GM13976 (cell line): Measurements from ENCODE around the gene ZNF490.
"Not testable (repeated sequence)": the region's sequence is repeated elsewhere in the genome, so short reads cannot be mapped to it uniquely, and the experiment has no call there.

Experiments
- DNase-seq: peaks from one replicate; pipeline ENCODE4 v3.0.0; 2012; ENCODE audit warnings: low spot score
- in situ Hi-C: fragments of 300-500 bp; cut with MboI; formaldehyde crosslinking; loops from one replicate; pipeline ENCODE4 v1.12.0; 2022; ENCODE audit warnings: low sequenced_read_pairs, mixed read lengths, inconsistent platforms; ENCODE audit not compliant: unreplicated experiment
- TF ChIP-seq, protein P1 (sequence below): IDR thresholded peaks from 2 replicates; pipeline ENCODE4 v1.5.1; 2012; ENCODE audit warnings: borderline replicate concordance, mild to moderate bottlenecking; ENCODE audit not compliant: insufficient read depth; ENCODE audit errors: extremely low read depth, missing control alignments, control extremely low read depth

ZNF490 gene

GRCh38 chr19:12648088-12648487 is 37.5 kb upstream of the ZNF490 start:
- peak; percentile 28 for DNase-seq
- in situ Hi-C loops = no loop called here
- TF ChIP-seq, protein P1, sequence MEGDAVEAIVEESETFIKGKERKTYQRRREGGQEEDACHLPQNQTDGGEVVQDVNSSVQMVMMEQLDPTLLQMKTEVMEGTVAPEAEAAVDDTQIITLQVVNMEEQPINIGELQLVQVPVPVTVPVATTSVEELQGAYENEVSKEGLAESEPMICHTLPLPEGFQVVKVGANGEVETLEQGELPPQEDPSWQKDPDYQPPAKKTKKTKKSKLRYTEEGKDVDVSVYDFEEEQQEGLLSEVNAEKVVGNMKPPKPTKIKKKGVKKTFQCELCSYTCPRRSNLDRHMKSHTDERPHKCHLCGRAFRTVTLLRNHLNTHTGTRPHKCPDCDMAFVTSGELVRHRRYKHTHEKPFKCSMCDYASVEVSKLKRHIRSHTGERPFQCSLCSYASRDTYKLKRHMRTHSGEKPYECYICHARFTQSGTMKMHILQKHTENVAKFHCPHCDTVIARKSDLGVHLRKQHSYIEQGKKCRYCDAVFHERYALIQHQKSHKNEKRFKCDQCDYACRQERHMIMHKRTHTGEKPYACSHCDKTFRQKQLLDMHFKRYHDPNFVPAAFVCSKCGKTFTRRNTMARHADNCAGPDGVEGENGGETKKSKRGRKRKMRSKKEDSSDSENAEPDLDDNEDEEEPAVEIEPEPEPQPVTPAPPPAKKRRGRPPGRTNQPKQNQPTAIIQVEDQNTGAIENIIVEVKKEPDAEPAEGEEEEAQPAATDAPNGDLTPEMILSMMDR = no peak

DNA sequence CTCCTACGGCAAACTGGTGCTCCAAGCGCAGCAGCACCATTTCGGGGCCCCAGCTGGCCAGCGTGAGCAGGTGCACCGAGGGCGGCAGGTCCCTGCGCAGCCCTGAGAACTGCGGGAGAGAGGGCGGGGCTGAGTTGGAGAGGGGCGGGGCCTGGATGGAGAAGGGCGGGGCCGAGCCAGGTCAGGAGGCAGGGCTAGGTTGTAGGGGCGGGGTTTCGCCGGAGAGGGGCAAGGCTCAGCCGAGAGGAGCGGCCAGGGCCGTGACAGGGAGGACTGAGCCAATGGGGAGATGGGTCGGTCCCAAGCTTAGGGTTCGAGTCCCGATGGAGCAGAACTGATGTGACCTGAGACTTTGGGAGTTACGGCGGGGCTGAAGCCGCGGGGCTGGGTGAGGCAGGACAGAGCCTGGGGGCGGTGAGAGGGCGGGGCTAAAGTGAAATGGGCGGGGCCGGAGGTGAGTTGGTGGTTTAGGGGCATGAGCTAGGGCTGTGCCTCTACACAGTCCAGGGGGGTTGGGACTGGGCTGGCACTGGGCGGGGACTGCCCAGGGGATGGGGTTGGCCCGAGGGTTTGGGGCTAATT is 37.0 kb upstream of the ZNF490 start:
- peak; percentile 76 for DNase-seq
- TF ChIP-seq, protein P1 = no peak
- in situ Hi-C loops = no loop called here

- TF ChIP-seq, protein P1 = no peak
- peak; percentile 25 for DNase-seq
- in situ Hi-C loops = no loop called here
Observed at GRCh38 chr19:12647047-12647446, 36.4 kb upstream of the ZNF490 start.

DNA sequence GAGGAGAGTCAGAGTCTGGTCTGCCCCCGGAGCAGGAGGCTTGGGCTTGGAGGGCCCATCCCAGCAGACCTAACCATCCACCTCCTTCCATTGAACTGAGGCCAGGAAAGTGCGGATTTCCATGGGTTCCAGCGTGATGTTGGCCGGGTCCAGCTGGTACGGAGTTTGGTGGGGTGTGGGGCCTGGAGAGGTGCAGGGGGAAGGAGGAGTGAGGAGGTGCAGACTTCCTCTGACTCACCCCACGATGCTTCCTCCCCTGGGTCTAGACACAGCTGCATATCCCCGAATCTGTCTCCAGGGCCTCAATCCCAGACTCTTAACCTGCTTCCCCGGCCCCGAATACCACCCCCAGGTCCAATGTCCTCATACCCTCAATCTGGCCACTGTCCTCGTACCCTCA is 35.9 kb upstream of the ZNF490 start:
- no peak for DNase-seq
- in situ Hi-C loops = no loop called here
- TF ChIP-seq, protein P1 = no peak

- DNase-seq, in situ Hi-C loops: not testable (repeated sequence)
Observed at GRCh38 chr19:12643716-12644115, 33.1 kb upstream of the ZNF490 start.

DNA sequence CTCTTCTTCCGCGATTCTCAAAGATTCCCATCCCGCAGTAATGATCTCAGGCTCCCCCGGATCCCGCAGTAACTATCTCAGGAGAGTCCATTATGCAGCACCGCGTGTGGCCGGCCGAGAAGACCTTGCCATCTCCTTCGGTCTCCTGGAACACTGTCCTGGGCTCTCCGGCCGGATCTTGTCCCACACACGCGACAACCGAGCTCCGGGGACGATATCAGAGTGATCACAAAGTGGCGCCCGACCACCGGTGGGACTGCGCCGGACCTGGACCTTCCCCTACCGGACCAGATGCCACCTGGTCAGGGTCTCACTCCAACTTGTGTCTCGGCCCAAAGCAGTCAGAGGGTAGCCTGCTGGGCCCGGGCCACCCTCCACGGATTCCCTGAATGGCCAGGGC is 31.9 kb upstream of the ZNF490 start:
- in situ Hi-C loops = no loop called here
- TF ChIP-seq, protein P1 = no peak
- no peak for DNase-seq

GRCh38 chr19:12641456-12641855 is 30.8 kb upstream of the ZNF490 start:
- no peak for DNase-seq
- TF ChIP-seq, protein P1 = no peak
- in situ Hi-C loops = no loop called here
